ENCODE results near the gene COQ10A. TPM values are rescaled to one million over a fixed set of nuclear protein-coding genes. Genes with fewer than 3 reads are reported as not detected.

Gene COQ10A
- polyA plus RNA-seq, 3 donors = 1.7 to 13.5 (median 2.0) TPM

DNA sequence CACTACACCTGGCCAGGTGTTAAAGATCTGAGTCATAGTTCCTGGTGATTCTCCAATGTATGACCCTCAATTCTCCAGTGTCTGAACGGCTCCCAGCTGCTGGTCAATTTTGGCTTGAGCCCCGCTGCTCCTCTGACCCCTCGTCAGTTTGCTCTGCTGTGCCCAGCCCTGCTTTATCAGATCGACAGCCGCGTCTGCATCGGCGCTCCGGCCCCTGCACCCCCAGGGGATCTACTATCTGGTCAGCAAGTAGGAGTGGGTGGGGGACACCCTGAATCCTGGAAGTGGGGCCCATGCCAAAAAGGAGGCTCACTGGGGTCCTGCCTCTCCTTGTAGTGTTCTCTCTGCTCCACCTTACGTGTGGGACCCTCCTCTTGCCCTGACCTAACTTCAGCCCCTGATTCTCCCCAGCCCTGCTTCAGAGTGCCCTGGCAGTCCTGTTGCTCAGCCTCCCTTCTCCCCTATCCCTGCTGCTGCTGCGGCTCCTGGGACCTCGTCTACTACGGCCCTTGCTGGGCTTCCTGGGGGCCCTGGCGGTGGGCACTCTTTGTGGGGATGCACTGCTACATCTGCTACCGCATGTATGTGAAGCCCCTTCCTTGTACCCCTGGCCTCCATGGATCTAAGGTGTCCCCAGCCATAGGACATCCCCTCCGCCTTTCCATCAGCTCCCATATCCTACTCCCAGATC, 31.9 kb upstream of the COQ10A start:
- Mint-ChIP-seq H3K27ac (peak overlapping the region in 1 of 7 donors; percentile 30), H3K9me3 (peaks cover 0 to 2% (median 0%) of the 10 kb centered on the region in 7 donors), H3K4me3 (no peak overlapping the region), H3K4me1 (peaks cover 5% of the 10 kb centered on the region), H3K27me3 (ENCODE audit: low read depth in 3 of 3) (peaks cover 0 to 2% (median 1%) of the 10 kb centered on the region in 3 donors), H3K36me3 (peaks cover 12 to 20% of the 10 kb centered on the region in 2 donors)
- Histone ChIP-seq H2AFZ (ENCODE audit: insufficient read depth, low read depth, low read length, poor library complexity, severe bottlenecking) (no peak overlapping the region), H4K20me1 (ENCODE audit: insufficient read depth, low read length) (no peaks in the 10 kb centered on the region), H3K4me1 (ENCODE audit: control insufficient read depth in 1 of 2, insufficient read depth in 2 of 2, low read length in 2 of 2) (no peaks in the 10 kb centered on the region), H3K27me3 (ENCODE audit: control insufficient read depth in 2 of 2, insufficient read depth in 2 of 2, low read length in 2 of 2) (no peaks in the 10 kb centered on the region), H3K27ac (ENCODE audit: low read depth in 1 of 2, low read length in 2 of 2) (no peak overlapping the region), H3K4me2 (replicated peaks; ENCODE audit: extremely low read depth, low read length, poor library complexity, severe bottlenecking) (no peak overlapping the region), H3K9me3 (replicated peaks in 1 of 2; ENCODE audit: control insufficient read depth in 1 of 2, insufficient read depth in 1 of 2, low read length in 2 of 2) (no peaks in the 10 kb centered on the region), H3K79me2 (ENCODE audit: insufficient read depth, low read length) (no peaks in the 10 kb centered on the region), H3K9ac (ENCODE audit: insufficient read depth, low read length, poor library complexity, severe bottlenecking) (no peak overlapping the region), H3K36me3 (replicated peaks in 1 of 2; ENCODE audit: control insufficient read depth in 1 of 2, insufficient read depth in 2 of 2, low read length in 2 of 2) (peaks cover 2 to 16% of the 10 kb centered on the region in 2 donors), H3K4me3 (replicated peaks in 1 of 3; ENCODE audit: low read depth in 2 of 3, low read length in 3 of 3) (no peak overlapping the region)
- DNase-seq = no peak
- TF ChIP-seq, protein P1, sequence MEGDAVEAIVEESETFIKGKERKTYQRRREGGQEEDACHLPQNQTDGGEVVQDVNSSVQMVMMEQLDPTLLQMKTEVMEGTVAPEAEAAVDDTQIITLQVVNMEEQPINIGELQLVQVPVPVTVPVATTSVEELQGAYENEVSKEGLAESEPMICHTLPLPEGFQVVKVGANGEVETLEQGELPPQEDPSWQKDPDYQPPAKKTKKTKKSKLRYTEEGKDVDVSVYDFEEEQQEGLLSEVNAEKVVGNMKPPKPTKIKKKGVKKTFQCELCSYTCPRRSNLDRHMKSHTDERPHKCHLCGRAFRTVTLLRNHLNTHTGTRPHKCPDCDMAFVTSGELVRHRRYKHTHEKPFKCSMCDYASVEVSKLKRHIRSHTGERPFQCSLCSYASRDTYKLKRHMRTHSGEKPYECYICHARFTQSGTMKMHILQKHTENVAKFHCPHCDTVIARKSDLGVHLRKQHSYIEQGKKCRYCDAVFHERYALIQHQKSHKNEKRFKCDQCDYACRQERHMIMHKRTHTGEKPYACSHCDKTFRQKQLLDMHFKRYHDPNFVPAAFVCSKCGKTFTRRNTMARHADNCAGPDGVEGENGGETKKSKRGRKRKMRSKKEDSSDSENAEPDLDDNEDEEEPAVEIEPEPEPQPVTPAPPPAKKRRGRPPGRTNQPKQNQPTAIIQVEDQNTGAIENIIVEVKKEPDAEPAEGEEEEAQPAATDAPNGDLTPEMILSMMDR (IDR thresholded peaks at IDR 0.05) = no peak
- WGBS (ENCODE audit: insufficient coverage) = 92% methylated on average over 7 of the region's 16 CpGs
- intact Hi-C loops (cut with micrococcal nuclease) = no loop called here

DNA sequence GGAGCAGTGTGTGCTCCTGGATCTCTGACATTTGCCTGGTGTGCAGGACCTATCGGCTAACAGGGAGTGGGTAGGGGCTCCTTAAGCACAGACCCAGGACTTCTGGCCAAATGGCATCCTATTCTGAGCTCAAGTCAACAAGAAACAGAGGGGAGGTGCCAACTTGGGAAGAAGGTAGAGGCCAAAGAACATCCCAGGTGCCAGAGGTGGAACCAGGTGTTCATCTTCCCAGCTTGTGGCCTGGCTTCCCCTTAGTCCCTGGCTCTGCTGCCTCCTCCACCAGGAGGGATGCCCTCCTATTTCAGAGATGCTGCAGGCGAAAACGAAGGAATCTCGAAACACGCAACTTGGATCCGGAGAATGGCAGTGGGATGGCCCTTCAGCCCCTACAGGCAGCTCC, 30.7 kb upstream of the COQ10A start:
- Mint-ChIP-seq H3K36me3 (peaks cover 23 to 32% of the 10 kb centered on the region in 2 donors), H3K27ac (no peak overlapping the region), H3K4me1 (no peaks in the 10 kb centered on the region), H3K4me3 (no peak overlapping the region), H3K9me3 (no peaks in the 10 kb centered on the region), H3K27me3 (ENCODE audit: low read depth in 3 of 3) (peaks cover 0 to 2% (median 0%) of the 10 kb centered on the region in 3 donors)
- Histone ChIP-seq H3K4me2 (replicated peaks; ENCODE audit: extremely low read depth, low read length, poor library complexity, severe bottlenecking) (no peak overlapping the region), H3K9ac (ENCODE audit: insufficient read depth, low read length, poor library complexity, severe bottlenecking) (no peak overlapping the region), H4K20me1 (ENCODE audit: insufficient read depth, low read length) (no peaks in the 10 kb centered on the region), H3K79me2 (ENCODE audit: insufficient read depth, low read length) (no peaks in the 10 kb centered on the region), H3K36me3 (replicated peaks in 1 of 2; ENCODE audit: control insufficient read depth in 1 of 2, insufficient read depth in 2 of 2, low read length in 2 of 2) (peaks cover 8 to 28% of the 10 kb centered on the region in 2 donors), H2AFZ (ENCODE audit: insufficient read depth, low read depth, low read length, poor library complexity, severe bottlenecking) (no peak overlapping the region), H3K4me1 (ENCODE audit: control insufficient read depth in 1 of 2, insufficient read depth in 2 of 2, low read length in 2 of 2) (no peaks in the 10 kb centered on the region), H3K27me3 (ENCODE audit: control insufficient read depth in 2 of 2, insufficient read depth in 2 of 2, low read length in 2 of 2) (no peaks in the 10 kb centered on the region), H3K27ac (ENCODE audit: low read depth in 1 of 2, low read length in 2 of 2) (no peak overlapping the region), H3K9me3 (replicated peaks in 1 of 2; ENCODE audit: control insufficient read depth in 1 of 2, insufficient read depth in 1 of 2, low read length in 2 of 2) (no peaks in the 10 kb centered on the region), H3K4me3 (replicated peaks in 1 of 3; ENCODE audit: low read depth in 2 of 3, low read length in 3 of 3) (no peak overlapping the region)
- intact Hi-C loops (cut with micrococcal nuclease) = no loop called here
- no peak for DNase-seq
- TF ChIP-seq, protein P1 (IDR thresholded peaks at IDR 0.05) = no peak
- WGBS (ENCODE audit: insufficient coverage) = 100% methylated on average over 5 of the region's 6 CpGs
